CD4-positive, CD25-positive, alpha-beta regulatory T cell (primary cell): ENCODE results near the gene GRK4. TPM values are rescaled to one million over a fixed set of nuclear protein-coding genes. Genes with fewer than 3 reads are reported as not detected.
A peak's percentile ranks its signal among the peaks of the same experiment; 100 is the strongest.

Experiments
- ATAC-seq, 2 donors: fragments of 150-1000 bp; cut with Tn5 transposase; one replicate each; pipeline ENCODE4 v1.10.0; 2021; ENCODE audit warnings: low read depth in 2 of 2, moderate number of reproducible peaks in 2 of 2, moderate library complexity in 1 of 2
- DNase-seq, 3 donors: peaks; one replicate each; pipeline versions ENCODE4 v3.0.0 to v3.0.0-alpha.2; 2012 to 2022; ENCODE audit warnings: mixed read lengths in 1 of 3
- H3K27ac ChIP-seq: one replicate; pipeline ENCODE4 v1.7.0; 2013; ENCODE audit warnings: mild to moderate bottlenecking, low read length; ENCODE audit not compliant: insufficient read depth, poor library complexity, severe bottlenecking
- H3K27me3 ChIP-seq: one replicate; pipeline ENCODE4 v1.7.0; 2013; ENCODE audit warnings: low read length; ENCODE audit not compliant: control insufficient read depth, insufficient read depth
- H3K36me3 ChIP-seq: one replicate; pipeline ENCODE4 v1.7.0; 2013; ENCODE audit warnings: mild to moderate bottlenecking, low read length, moderate library complexity; ENCODE audit not compliant: control insufficient read depth, insufficient read depth
- H3K4me1 ChIP-seq: 2 replicates; pipeline ENCODE4 v1.7.0; 2013; ENCODE audit warnings: mild to moderate bottlenecking, low read length; ENCODE audit not compliant: insufficient read depth, control insufficient read depth, poor library complexity, severe bottlenecking
- H3K4me3 ChIP-seq: one replicate; pipeline ENCODE4 v1.7.0; 2013; ENCODE audit warnings: low read depth, mild to moderate bottlenecking, low read length, moderate library complexity
- H3K9me3 ChIP-seq, 2 experiments: 1 replicate in 1 of 2; 2 replicates in 1 of 2; pipeline ENCODE4 v1.7.0; 2013; ENCODE audit warnings: low read length in 2 of 2, mild to moderate bottlenecking in 1 of 2, moderate library complexity in 1 of 2; ENCODE audit not compliant: control insufficient read depth in 2 of 2
- H3K27ac Mint-ChIP-seq, 3 donors: one replicate each; pipeline ENCODE4 v1.8.0; 2020 to 2022; ENCODE audit warnings: mild to moderate bottlenecking in 3 of 3, mixed read lengths in 3 of 3, moderate library complexity in 2 of 3
- H3K27me3 Mint-ChIP-seq: one replicate; pipeline ENCODE4 v1.8.0; 2022; ENCODE audit warnings: mild to moderate bottlenecking, mixed read lengths
- H3K36me3 Mint-ChIP-seq: one replicate; pipeline ENCODE4 v1.8.0; 2020; ENCODE audit warnings: mixed read lengths
- H3K4me1 Mint-ChIP-seq, 4 donors: one replicate each; pipeline ENCODE4 v1.8.0; 2020 to 2022; ENCODE audit warnings: mixed read lengths in 4 of 4, mild to moderate bottlenecking in 1 of 4
- H3K4me3 Mint-ChIP-seq, 4 donors: one replicate each; pipeline ENCODE4 v1.8.0; 2020 to 2022; ENCODE audit warnings: mild to moderate bottlenecking in 4 of 4, mixed read lengths in 4 of 4, moderate library complexity in 3 of 4
- H3K9me3 Mint-ChIP-seq, 7 donors: one replicate each; pipeline ENCODE4 v1.8.0; 2020 to 2022; ENCODE audit warnings: mixed read lengths in 7 of 7, mild to moderate bottlenecking in 3 of 7, moderate library complexity in 2 of 7
- polyA plus RNA-seq, 4 donors: library from polyadenylated mRNA; unstranded; fragments of 300-500 nt; fragmentation: Illumina TruSeq; gene quantifications; one replicate each; pipeline ENCODE4 v1.2.3, GENCODE V29; 2021
- total RNA-seq: library from RNA; stranded (reverse); gene quantifications from one replicate; pipeline ENCODE4 v1.2.3, GENCODE V29; 2022

GRK4 gene
- total and polyA plus RNA-seq, 5 donors from 2014 or later = 0.64 to 2.8 (median 1.2) TPM

DNA sequence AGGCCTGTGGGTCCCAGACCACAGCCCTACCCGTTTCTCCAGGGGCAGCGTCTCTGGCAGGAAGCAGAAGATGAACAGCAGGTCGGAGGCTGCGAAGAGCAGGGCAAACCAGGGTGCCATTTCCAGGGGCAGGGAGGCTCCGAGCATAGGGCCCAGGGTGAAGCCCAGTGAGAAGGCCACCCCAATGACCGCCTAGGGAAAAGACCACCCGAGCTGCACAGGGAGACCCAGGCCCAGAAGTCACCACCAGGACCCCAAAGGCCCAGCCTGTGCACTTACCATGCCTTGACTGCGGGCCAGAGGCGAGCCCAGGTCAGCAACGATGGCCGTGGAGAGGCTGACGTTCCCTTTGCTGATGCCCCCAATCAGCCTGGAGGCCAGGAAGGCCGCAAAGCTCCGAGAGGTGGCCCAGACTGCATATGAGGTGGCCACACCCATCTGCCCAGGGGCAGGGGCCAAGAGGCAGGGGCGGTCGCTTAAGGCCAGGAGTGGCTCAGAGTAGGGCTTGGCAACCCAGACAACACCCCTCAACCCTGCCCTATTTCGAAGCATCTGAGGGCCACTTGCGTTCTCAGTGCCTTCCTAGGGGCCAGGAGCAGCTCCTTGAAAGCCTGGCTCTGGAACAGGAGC lies 30.9 kb upstream of the GRK4 start:
- peak overlapping the region; percentile 72 for H3K27ac ChIP-seq
- peaks cover 50% of the 10 kb centered on the region for H3K4me1 ChIP-seq
- H3K27me3 ChIP-seq = no peaks in the 10 kb centered on the region
- ATAC-seq (no peak), DNase-seq (no peak)
- H3K4me3 ChIP-seq = no peak overlapping the region
- Mint-ChIP-seq H3K4me3 (peak overlapping the region; percentile 90 to 98 (median 95)), H3K9me3 (no peaks in the 10 kb centered on the region), H3K4me1 (peaks cover 4 to 42% (median 27%) of the 10 kb centered on the region in 4 donors), H3K27me3 (peaks cover 5% of the 10 kb centered on the region), H3K27ac (peak overlapping the region; percentile 62 to 83 (median 71)), H3K36me3 (peaks cover 14% of the 10 kb centered on the region)
- peaks cover 27% of the 10 kb centered on the region for H3K36me3 ChIP-seq
- no peaks in the 10 kb centered on the region for H3K9me3 ChIP-seq

DNA sequence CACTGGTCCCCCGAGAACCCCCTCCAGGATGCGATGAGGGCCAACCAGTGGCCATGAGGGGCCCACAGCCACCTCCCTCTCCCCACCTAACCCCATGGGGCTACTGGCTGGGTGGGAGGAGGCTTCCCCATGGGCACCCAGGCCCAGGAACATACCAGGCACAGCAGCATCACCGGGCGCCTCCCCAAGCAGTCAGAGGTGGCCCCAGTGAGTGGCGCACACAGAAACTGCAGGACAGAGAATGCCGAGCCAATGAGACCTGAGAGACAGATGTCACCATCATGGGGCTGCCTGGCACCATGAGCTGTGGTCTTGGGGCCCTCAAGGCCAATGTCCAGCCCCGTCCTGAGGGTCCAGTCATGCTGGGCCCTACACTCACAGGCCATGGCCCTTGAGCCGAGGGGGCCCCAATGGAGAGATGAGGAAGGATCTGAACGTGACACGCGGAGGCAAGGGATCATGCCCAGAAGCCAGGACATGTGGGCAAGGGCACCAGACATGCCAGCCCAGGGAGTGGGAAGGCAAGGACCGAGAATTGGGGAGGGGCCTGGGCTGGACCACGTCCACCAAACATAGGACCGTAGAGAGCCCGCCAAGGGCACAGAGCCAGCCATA lies 30.3 kb upstream of the GRK4 start:
- no peak overlapping the region for H3K4me3 ChIP-seq
- Mint-ChIP-seq H3K27ac (peak overlapping the region; percentile 87 to 98 (median 95)), H3K4me3 (peak overlapping the region; percentile 90 to 98 (median 95)), H3K36me3 (peaks cover 11% of the 10 kb centered on the region), H3K27me3 (peaks cover 5% of the 10 kb centered on the region), H3K9me3 (no peaks in the 10 kb centered on the region), H3K4me1 (peaks cover 4 to 48% (median 30%) of the 10 kb centered on the region in 4 donors)
- H3K27me3 ChIP-seq = no peaks in the 10 kb centered on the region
- ATAC-seq (no peak), DNase-seq (no peak)
- H3K27ac ChIP-seq = peak overlapping the region; percentile 72
- peaks cover 24% of the 10 kb centered on the region for H3K36me3 ChIP-seq
- peaks cover 56% of the 10 kb centered on the region for H3K4me1 ChIP-seq
- no peaks in the 10 kb centered on the region for H3K9me3 ChIP-seq

DNA sequence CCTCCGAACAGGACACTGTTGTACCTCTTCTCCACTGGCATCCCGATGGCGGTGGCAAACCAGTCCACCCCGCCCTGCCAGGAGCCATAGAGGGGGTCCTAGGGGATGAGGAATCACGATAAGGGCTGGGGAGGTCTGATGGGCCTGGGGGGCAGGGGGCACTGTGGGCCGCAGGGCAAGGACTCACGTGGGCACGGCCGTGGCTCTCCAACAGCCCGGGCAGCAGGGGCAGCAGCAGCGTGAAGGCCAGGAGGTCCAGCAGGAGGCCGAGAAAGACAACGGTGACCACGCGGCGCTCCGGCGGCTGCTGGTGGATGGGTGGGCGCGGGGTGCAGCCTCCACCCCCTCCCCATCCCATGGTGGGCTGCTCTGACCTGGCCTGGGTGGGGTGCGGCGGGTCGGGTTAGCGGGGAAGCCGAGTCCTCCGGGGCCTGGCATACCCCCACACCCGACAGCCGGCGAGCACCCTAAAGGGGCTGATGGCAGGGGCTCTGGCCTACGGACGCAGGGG lies 29.8 kb upstream of the GRK4 start:
- Histone ChIP-seq H3K9me3 (no peaks in the 10 kb centered on the region), H3K27ac (peak overlapping the region; percentile 72), H3K4me1 (peaks cover 56% of the 10 kb centered on the region), H3K4me3 (no peak overlapping the region), H3K36me3 (peaks cover 27% of the 10 kb centered on the region), H3K27me3 (no peaks in the 10 kb centered on the region)
- H3K9me3 Mint-ChIP-seq = no peaks in the 10 kb centered on the region
- peak overlapping the region; percentile 87 to 98 (median 95) for H3K27ac Mint-ChIP-seq
- H3K36me3 Mint-ChIP-seq = peaks cover 10% of the 10 kb centered on the region
- DNase-seq (no peak), ATAC-seq (no peak)
- H3K27me3 Mint-ChIP-seq = peaks cover 5% of the 10 kb centered on the region
- peaks cover 4 to 48% (median 31%) of the 10 kb centered on the region in 4 donors for H3K4me1 Mint-ChIP-seq
- peak overlapping the region; percentile 90 to 98 (median 95) for H3K4me3 Mint-ChIP-seq

DNA sequence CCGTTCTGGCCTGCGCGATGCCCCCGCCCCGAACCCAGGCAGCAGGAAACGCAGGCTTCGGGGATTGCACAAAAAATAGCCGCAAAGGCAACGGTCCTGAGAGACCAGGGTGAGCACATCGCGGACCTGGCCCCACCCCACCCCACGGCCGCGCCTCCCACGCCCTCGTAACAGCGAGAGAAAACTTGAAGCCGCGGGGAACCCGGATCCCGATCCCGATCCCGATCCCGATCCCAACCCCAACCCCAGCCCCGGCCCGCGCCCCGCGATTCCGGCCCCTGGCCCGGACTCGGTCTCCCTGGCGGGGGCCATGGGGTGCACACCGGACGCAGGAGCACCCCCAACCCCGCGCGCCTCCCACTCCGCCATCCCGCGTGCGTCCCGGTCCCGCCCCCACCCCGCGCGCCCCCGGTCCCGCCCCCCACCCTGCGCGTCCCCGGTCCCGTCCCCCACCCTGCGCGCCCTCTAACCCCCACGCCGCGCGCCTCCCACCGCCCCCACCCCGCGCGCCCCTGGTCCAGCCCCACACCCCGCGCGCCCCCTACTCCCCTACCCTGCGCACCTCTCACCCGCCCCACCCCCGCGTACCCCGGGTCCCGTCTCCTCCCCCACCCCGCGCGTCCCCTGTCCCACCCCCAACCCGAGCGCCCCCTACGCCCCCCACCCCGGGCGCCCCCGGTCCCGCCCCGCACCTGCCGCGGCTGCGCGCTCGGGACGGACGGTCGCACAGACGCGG lies 29.1 kb upstream of the GRK4 start:
- H3K4me1 ChIP-seq = peaks cover 56% of the 10 kb centered on the region
- Mint-ChIP-seq H3K4me3 (peak overlapping the region; percentile 82 to 97 (median 88)), H3K27me3 (peaks cover 5% of the 10 kb centered on the region), H3K9me3 (no peaks in the 10 kb centered on the region), H3K4me1 (peaks cover 4 to 53% (median 31%) of the 10 kb centered on the region in 4 donors), H3K27ac (no peak overlapping the region), H3K36me3 (peaks cover 10% of the 10 kb centered on the region)
- H3K9me3 ChIP-seq = no peaks in the 10 kb centered on the region
- peak in 1 of 2 donors; percentile 3 for ATAC-seq
- DNase-seq = peak; percentile 44 to 59 (median 50)
- H3K36me3 ChIP-seq = peaks cover 27% of the 10 kb centered on the region
- no peaks in the 10 kb centered on the region for H3K27me3 ChIP-seq
- H3K4me3 ChIP-seq = no peak overlapping the region
- H3K27ac ChIP-seq = peak overlapping the region; percentile 89

DNA sequence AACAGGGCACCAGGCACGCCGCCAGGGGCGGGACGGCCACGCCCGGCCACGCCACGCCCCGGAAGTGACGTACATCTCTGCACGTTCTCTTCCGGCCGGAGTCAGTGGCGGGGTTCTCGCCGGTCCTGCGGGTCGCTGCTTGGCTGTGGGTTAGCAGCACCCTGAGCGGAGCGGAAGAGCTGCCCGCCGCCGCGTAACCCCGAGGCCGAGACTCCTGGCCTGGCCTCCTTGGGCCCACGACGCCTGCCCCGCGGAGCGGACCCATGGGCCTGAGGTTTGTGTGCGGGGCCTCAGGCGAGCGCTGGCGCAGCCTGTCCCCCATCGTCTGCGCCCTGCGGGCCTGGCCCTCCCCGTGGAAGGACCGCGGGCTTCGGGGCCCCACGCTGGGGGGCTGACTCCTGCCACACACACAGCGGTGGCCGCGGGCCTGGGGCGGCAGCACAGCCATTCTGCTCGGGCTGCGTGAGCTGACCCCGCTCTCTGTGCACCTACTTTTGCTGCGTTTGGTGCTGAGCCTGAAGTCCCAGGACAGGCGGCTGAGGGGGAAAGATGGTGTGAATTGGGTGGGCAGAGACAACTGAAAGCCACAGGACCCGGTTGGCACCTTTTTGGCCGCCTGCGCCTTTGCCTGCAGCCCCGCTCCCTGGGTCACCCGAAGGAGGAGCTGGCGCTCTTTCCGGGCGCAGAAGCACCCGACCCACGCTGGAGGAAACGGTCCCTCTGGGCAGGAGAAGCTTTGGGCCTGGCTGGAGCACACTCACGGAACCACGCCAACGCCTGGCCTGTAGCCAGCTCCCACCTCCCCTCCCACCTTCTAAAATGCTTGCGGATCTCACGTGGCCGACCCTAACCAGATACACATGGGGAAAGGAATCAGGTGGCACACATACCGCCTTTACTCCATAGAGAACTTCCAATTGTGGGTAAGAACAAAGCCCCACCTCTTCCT lies 28.3 kb upstream of the GRK4 start:
- Mint-ChIP-seq H3K4me3 (peak overlapping the region; percentile 88 to 97 (median 90)), H3K4me1 (peaks cover 4 to 54% (median 31%) of the 10 kb centered on the region in 4 donors), H3K27me3 (peaks cover 5% of the 10 kb centered on the region), H3K9me3 (no peaks in the 10 kb centered on the region), H3K36me3 (peaks cover 11% of the 10 kb centered on the region), H3K27ac (peak overlapping the region; percentile 90 to 96 (median 90))
- peaks cover 56% of the 10 kb centered on the region for H3K4me1 ChIP-seq
- no peaks in the 10 kb centered on the region for H3K9me3 ChIP-seq
- peak overlapping the region; percentile 86 for H3K4me3 ChIP-seq
- peak; percentile 94 to 95 (median 95) for DNase-seq
- peak; percentile 64 to 68 for ATAC-seq
- peak overlapping the region; percentile 89 for H3K27ac ChIP-seq
- no peaks in the 10 kb centered on the region for H3K27me3 ChIP-seq
- H3K36me3 ChIP-seq = peaks cover 26% of the 10 kb centered on the region

DNA sequence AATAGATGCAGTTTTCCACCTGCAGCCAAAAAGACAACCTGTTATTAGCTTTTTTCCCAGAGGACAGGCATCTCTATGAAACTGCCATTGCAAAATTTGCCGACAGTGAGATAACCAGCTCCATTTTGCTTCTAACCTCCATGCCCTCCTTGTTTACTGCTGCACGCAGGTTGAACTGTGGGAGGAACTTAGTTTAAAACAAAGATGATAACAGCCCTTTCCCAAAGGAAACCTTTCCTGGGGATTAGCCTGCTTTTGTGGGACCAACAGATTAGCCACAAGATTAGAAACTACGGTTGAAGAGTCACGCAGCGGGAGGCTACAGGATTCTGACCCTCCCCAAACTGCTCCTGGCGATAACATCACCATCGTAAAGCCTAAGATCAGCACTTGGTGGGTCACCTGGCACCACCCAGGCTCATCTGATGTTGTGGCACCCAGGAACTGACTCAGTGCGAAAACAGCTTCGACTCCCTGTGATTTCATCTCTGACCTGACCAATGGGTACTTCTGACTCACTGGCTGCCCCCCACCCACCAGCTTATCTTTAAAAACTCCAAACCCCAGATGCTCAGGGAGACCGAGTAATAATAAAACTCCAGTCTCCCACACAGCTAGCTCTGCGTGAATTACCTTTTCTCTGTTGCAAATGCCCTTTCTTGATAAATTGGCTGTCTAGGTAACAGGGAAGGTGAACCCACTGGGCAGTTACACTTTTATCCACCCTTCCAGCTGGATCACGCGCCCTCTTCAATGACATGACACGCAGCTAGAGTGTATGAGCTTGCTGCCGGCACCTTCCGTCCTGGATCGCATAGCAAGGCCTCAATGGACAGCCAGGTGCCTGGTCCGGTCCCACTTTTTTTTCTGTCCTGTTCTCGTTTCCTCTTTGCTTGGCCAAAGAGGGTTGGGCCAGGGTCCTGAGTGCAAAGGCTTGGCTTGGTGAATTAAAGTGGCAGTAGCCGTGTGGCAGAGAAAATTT lies 27.3 kb upstream of the GRK4 start:
- H3K36me3 ChIP-seq = peaks cover 31% of the 10 kb centered on the region
- H3K36me3 Mint-ChIP-seq = peaks cover 11% of the 10 kb centered on the region

More for the DNA sequence above, 27.3 kb upstream of the GRK4 start:
- H3K4me3 Mint-ChIP-seq = peak overlapping the region; percentile 88 to 97 (median 90)
- H3K9me3 Mint-ChIP-seq = no peaks in the 10 kb centered on the region
- Histone ChIP-seq H3K9me3 (no peaks in the 10 kb centered on the region), H3K27me3 (no peaks in the 10 kb centered on the region), H3K4me1 (peaks cover 56% of the 10 kb centered on the region), H3K27ac (peak overlapping the region; percentile 89), H3K4me3 (peak overlapping the region; percentile 86)
- peak overlapping the region; percentile 90 to 96 (median 90) for H3K27ac Mint-ChIP-seq
- ATAC-seq (peak; percentile 17 to 29), DNase-seq (peak; percentile 48 to 86 (median 52))
- H3K27me3 Mint-ChIP-seq = peaks cover 5% of the 10 kb centered on the region
- H3K4me1 Mint-ChIP-seq = peaks cover 4 to 54% (median 31%) of the 10 kb centered on the region in 4 donors
